ENCODE results near the gene NPAS3.

NPAS3 gene

DNA sequence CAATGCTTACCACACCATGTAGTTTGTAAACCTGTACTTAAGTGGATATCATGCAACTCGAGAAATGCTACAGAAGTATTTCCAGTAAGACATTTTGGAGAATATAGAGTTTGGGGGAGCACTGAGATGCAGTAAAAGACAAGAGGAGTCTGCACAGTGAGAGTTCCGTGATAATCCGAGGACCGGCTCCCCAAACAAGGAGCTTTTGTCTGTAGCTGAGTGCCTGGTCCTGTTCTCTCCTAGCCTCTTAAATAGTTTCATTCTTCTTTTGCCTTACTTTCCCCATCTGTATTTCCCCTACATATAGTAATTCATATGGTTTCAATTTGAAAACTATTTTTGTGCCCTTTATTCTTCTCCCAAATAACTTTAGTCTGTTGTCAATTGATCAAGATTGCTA, 648.1 kb downstream of the NPAS3 start:
- Histone ChIP-seq H3K27me3 (ENCODE audit: control insufficient read depth, insufficient read depth, low read length) (no peaks in the 10 kb centered on the region), H3K4me3 (ENCODE audit: low read depth, low read length) (no peak overlapping the region), H3K4me1 (ENCODE audit: control insufficient read depth, insufficient read depth, low read length) (peaks cover 13% of the 10 kb centered on the region), H3K36me3 (ENCODE audit: control insufficient read depth, insufficient read depth, low read length) (no peaks in the 10 kb centered on the region), H3K9ac (ENCODE audit: low read length) (no peak overlapping the region), H3K27ac (ENCODE audit: low read depth, low read length) (no peak overlapping the region), H3K9me3 (ENCODE audit: control insufficient read depth, insufficient read depth, low read depth, low read length) (no peaks in the 10 kb centered on the region)

DNA sequence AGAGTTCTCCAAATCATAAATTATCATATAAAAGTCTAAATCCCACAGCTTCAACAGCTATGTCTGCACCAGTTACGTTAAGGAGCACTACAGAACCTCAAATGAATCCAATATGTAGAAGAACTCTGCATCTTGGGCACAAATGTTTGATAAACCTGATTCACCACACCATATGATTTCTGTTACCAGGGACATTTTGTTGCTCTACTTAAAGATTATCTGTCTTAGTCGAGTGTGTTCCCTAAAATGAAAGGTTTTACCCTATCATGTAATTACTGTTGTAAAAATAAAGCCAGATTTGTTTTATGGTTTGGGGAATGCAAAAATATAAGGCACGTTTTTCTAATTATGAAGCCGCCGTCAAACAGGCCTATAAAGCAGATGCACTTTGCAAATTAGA, 649.1 kb downstream of the NPAS3 start:
- Histone ChIP-seq H3K9ac (ENCODE audit: low read length) (no peak overlapping the region), H3K4me3 (ENCODE audit: low read depth, low read length) (no peak overlapping the region), H3K27ac (ENCODE audit: low read depth, low read length) (no peak overlapping the region), H3K36me3 (ENCODE audit: control insufficient read depth, insufficient read depth, low read length) (no peaks in the 10 kb centered on the region), H3K4me1 (ENCODE audit: control insufficient read depth, insufficient read depth, low read length) (peaks cover 13% of the 10 kb centered on the region), H3K9me3 (ENCODE audit: control insufficient read depth, insufficient read depth, low read depth, low read length) (no peaks in the 10 kb centered on the region), H3K27me3 (ENCODE audit: control insufficient read depth, insufficient read depth, low read length) (no peaks in the 10 kb centered on the region)

DNA sequence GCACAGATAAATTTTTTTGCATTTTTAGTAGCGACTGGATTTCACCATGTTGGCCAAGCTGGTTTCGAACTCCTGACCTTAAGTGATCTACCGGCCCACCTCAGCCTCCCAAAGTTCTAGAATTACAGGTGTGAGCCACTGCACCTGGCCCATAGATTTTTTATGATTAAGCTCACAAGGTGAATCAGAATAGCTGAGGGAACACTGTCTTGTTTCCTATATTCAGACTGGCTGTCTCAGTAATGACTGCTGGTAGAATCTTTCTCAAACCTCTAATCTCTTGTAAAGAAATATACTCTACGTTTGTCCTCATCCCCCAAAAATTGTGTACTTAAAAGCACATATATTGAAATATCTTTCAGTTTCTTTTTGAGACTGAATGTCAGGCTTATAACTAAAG, 650.1 kb downstream of the NPAS3 start:
- Histone ChIP-seq H3K27me3 (ENCODE audit: control insufficient read depth, insufficient read depth, low read length) (no peaks in the 10 kb centered on the region), H3K27ac (ENCODE audit: low read depth, low read length) (no peak overlapping the region), H3K9me3 (ENCODE audit: control insufficient read depth, insufficient read depth, low read depth, low read length) (no peaks in the 10 kb centered on the region), H3K9ac (ENCODE audit: low read length) (no peak overlapping the region), H3K4me1 (ENCODE audit: control insufficient read depth, insufficient read depth, low read length) (peaks cover 13% of the 10 kb centered on the region), H3K4me3 (ENCODE audit: low read depth, low read length) (no peak overlapping the region), H3K36me3 (ENCODE audit: control insufficient read depth, insufficient read depth, low read length) (no peaks in the 10 kb centered on the region)

DNA sequence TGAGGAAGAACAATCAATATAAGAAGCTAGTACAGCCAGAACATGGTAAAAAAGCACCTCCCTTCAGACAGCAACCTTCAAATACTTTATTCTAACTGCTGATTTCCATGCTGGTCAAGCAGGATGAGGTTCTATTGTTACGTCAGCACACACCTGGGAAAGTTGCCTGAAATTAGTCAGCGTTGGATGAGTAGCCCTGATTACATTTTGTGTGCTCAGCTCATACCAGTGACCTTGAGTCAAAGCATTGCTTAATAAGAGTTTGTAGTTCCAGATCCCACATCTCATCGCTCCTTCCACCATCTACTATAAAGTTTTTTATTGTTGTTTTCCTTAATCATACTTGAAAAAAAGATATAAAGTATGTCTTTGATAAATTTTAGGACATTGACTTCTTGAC, 650.7 kb downstream of the NPAS3 start:
- Histone ChIP-seq H3K36me3 (ENCODE audit: control insufficient read depth, insufficient read depth, low read length) (no peaks in the 10 kb centered on the region), H3K4me1 (ENCODE audit: control insufficient read depth, insufficient read depth, low read length) (peaks cover 12% of the 10 kb centered on the region), H3K27me3 (ENCODE audit: control insufficient read depth, insufficient read depth, low read length) (no peaks in the 10 kb centered on the region), H3K27ac (ENCODE audit: low read depth, low read length) (no peak overlapping the region), H3K9ac (ENCODE audit: low read length) (no peak overlapping the region), H3K4me3 (ENCODE audit: low read depth, low read length) (no peak overlapping the region), H3K9me3 (ENCODE audit: control insufficient read depth, insufficient read depth, low read depth, low read length) (no peaks in the 10 kb centered on the region)

DNA sequence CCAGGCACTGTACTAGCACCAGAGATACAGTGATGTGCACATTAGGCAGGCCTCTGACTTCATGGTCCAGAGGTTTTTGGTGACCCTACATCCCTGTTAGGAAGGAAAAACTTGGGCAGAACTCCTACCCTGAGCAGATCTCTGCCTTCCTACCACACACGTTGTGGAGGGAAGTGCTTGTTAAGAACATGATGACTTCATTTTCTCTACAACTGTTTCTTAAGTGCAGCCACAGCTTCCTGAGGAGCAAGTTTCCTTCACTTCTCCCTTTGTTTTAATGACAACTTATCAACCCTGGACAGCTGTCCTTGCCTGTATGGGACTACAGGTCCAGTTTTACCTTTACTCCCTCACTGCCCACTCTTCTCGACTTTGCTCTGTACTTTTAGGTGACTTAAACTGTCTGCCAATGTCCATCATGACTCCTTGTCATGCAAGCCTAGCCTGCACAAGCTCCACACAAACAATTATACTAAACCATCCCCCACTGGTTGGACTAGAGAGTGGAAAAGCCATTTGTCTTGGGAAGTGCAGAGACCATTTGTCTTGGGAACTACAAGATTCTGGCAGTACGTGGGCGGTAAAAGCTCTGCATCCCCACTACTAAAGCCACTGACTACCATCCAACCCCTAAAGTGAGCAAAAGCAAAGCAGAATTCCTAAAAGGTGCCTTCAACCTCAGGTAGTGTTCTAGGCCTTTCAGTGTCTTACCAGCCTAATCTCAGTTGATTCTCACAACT, 652.4 kb downstream of the NPAS3 start:
- H3K27me3 ChIP-seq (ENCODE audit: control insufficient read depth, insufficient read depth, low read length), result no peaks in the 10 kb centered on the region
- no peak overlapping the region for H3K9ac ChIP-seq (ENCODE audit: low read length)
- H3K4me3 ChIP-seq (ENCODE audit: low read depth, low read length), result no peak overlapping the region
- H3K27ac ChIP-seq (ENCODE audit: low read depth, low read length), result no peak overlapping the region
- no peaks in the 10 kb centered on the region for H3K9me3 ChIP-seq (ENCODE audit: control insufficient read depth, insufficient read depth, low read depth, low read length)
- H3K36me3 ChIP-seq (ENCODE audit: control insufficient read depth, insufficient read depth, low read length), result no peaks in the 10 kb centered on the region
- 0 out of 2 replicates have a peak, but pooled peaks cover 2% of the 10 kb centered on the region for H3K4me1 ChIP-seq (ENCODE audit: control insufficient read depth, insufficient read depth, low read length)

DNA sequence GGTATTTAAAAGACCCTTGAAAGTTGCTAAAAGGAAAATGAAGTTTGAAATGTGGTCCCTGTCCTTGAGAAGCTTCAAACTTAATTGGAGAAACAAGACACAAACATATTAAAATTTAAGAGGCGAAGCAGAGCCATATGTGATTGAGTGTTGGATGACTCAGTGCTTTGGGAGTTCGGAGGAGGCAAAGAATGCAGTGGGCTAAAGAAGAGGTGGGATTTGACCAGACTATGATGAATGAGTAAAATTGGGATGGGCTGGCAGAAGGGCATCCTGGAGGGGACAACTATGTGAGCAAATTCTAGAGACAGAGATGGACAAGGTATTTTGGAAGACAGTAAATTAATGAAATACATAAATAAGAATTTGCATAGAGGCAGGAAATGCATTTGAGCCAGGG, 653.6 kb downstream of the NPAS3 start:
- Histone ChIP-seq H3K27ac (ENCODE audit: low read depth, low read length) (no peak overlapping the region), H3K27me3 (ENCODE audit: control insufficient read depth, insufficient read depth, low read length) (no peaks in the 10 kb centered on the region), H3K9ac (ENCODE audit: low read length) (no peak overlapping the region), H3K9me3 (ENCODE audit: control insufficient read depth, insufficient read depth, low read depth, low read length) (no peaks in the 10 kb centered on the region), H3K4me3 (ENCODE audit: low read depth, low read length) (no peak overlapping the region), H3K36me3 (ENCODE audit: control insufficient read depth, insufficient read depth, low read length) (no peaks in the 10 kb centered on the region), H3K4me1 (ENCODE audit: control insufficient read depth, insufficient read depth, low read length) (0 out of 2 replicates have a peak, but pooled peaks cover 2% of the 10 kb centered on the region)

DNA sequence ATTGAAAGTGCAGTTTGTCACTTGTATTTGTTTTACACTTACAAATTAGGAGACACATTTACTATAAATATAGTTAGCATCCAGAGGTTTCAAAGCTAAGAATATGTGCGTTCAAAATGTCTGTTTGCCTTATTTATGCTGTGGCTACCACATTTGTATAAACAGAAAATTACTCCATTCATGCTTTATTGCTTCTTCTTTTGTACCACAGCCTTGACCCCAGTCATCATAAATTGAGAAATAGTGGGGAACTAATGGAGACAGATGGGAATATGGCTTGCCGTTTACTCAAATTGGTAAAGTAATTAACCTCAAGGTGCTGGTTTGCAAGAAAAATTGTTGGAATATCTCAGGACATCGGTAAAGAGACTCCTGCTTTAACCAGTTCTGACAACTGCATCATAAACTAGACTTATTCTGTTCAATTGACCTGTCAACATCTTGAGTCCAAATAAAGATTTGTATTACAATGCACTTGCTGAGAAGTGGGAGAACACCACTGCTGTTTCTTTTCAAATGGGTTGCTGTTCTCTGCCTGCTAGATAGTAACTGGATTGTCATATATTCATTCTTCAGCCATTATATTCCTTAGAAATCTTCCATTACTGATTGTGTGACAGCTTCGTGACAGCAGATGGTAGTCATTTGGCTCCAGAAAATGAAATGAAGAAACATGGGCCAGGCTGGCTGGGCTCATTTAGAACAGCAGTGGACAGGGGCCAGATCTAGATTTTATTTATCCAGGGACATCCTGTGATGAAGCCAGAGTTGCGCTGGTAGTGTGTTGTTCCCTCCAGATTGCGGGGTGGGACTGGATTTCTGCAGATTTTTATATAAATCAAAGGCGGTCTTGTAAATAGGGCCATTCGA, 657.8 kb downstream of the NPAS3 start:
- Histone ChIP-seq H3K27me3 (ENCODE audit: control insufficient read depth, insufficient read depth, low read length) (no peaks in the 10 kb centered on the region), H3K27ac (ENCODE audit: low read depth, low read length) (no peak overlapping the region), H3K9ac (ENCODE audit: low read length) (no peak overlapping the region), H3K36me3 (ENCODE audit: control insufficient read depth, insufficient read depth, low read length) (no peaks in the 10 kb centered on the region), H3K4me1 (ENCODE audit: control insufficient read depth, insufficient read depth, low read length) (no peaks in the 10 kb centered on the region), H3K9me3 (ENCODE audit: control insufficient read depth, insufficient read depth, low read depth, low read length) (no peaks in the 10 kb centered on the region), H3K4me3 (ENCODE audit: low read depth, low read length) (no peak overlapping the region)

DNA sequence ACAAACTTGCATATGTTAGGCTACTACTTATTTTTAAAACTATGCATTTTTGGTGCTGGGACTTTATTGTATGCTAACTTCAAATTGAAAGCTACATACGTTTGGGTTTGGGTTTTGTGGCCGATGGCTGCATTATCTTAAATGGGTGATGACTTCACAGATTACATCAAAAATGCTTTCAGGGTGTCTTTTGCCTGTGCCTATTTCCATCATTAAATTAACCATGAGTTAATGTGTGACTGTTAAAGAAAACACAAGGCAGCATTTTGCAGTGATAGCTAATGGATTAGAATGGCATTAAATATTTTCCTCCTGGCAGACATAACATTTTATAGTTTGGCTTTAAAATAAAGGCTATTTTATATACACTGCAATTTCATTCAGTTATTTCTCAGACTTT, 659.9 kb downstream of the NPAS3 start:
- Histone ChIP-seq H3K9me3 (ENCODE audit: control insufficient read depth, insufficient read depth, low read depth, low read length) (no peaks in the 10 kb centered on the region), H3K27me3 (ENCODE audit: control insufficient read depth, insufficient read depth, low read length) (no peaks in the 10 kb centered on the region), H3K27ac (ENCODE audit: low read depth, low read length) (no peak overlapping the region), H3K9ac (ENCODE audit: low read length) (no peak overlapping the region), H3K36me3 (ENCODE audit: control insufficient read depth, insufficient read depth, low read length) (no peaks in the 10 kb centered on the region), H3K4me3 (ENCODE audit: low read depth, low read length) (no peak overlapping the region), H3K4me1 (ENCODE audit: control insufficient read depth, insufficient read depth, low read length) (no peaks in the 10 kb centered on the region)

DNA sequence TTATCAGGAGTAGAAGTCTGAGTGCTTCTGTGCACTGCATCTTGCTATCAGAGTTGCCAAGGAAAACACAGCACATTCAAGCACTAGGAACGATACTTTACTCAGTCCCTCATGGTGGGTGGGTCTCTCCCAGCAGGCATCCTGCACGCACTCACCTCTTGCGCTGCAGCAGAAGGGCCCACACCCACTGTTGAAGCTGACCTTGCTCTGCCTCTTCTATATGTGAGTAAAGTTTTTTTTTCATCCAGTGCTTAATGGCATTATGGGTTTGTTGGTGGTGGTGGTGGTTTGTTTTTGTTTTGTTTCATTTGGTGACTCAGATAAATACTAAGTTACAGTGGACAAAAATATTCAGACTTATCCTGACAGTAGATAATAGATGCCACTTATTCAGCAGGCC, 663.7 kb downstream of the NPAS3 start:
- no peaks in the 10 kb centered on the region for H3K27me3 ChIP-seq (ENCODE audit: control insufficient read depth, insufficient read depth, low read length)

DNA sequence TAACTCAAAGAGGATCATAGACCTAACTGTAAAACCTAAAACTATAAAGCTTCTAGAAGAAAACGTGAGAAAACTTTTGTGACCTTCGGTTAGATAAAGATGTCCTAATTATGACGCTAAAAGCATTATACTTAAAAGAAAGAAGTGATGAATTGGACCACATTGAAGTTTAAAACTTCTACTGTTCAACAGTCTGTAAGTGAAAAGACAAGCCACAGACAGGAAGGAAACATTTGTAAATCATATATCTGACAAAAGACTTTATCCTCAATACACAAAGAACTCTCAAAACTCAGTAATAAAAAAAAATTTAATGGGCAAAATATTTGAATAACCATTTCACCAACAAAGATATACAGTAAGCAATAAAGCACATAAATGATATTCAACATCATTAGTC, 667.9 kb downstream of the NPAS3 start:
- Histone ChIP-seq H3K36me3 (ENCODE audit: control insufficient read depth, insufficient read depth, low read length) (no peaks in the 10 kb centered on the region), H3K27me3 (ENCODE audit: control insufficient read depth, insufficient read depth, low read length) (no peaks in the 10 kb centered on the region), H3K4me1 (ENCODE audit: control insufficient read depth, insufficient read depth, low read length) (no peaks in the 10 kb centered on the region), H3K9ac (ENCODE audit: low read length) (no peak overlapping the region), H3K4me3 (ENCODE audit: low read depth, low read length) (no peak overlapping the region), H3K27ac (ENCODE audit: low read depth, low read length) (no peak overlapping the region), H3K9me3 (ENCODE audit: control insufficient read depth, insufficient read depth, low read depth, low read length) (no peaks in the 10 kb centered on the region)

More for the DNA sequence above, 663.7 kb downstream of the NPAS3 start:
- Histone ChIP-seq H3K9me3 (ENCODE audit: control insufficient read depth, insufficient read depth, low read depth, low read length) (no peaks in the 10 kb centered on the region), H3K27ac (ENCODE audit: low read depth, low read length) (no peak overlapping the region), H3K36me3 (ENCODE audit: control insufficient read depth, insufficient read depth, low read length) (no peaks in the 10 kb centered on the region), H3K4me3 (ENCODE audit: low read depth, low read length) (no peak overlapping the region), H3K9ac (ENCODE audit: low read length) (no peak overlapping the region), H3K4me1 (ENCODE audit: control insufficient read depth, insufficient read depth, low read length) (no peaks in the 10 kb centered on the region)

DNA sequence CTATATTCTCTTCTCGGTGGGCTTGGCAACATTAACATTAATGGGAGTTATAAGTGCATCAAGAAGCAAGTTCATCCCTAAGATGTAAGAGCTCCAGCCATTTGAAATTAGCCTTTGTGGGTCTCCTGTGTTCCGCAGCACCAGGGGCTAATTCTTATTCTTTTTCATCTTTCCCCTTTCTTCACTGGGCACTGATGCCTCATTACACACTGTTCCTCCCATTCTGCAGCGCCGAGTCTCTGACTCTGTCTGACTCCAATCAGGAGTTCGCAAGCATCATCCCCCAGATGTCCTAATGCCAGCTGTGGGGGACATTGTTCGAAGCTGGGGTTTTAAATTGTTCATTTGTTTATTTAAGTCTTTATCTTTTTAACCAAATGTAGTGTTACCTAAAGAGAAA, 670.9 kb downstream of the NPAS3 start:
- no peaks in the 10 kb centered on the region for H3K4me1 ChIP-seq (ENCODE audit: control insufficient read depth, insufficient read depth, low read length)
- no peaks in the 10 kb centered on the region for H3K9me3 ChIP-seq (ENCODE audit: control insufficient read depth, insufficient read depth, low read depth, low read length)
- H3K27ac ChIP-seq (ENCODE audit: low read depth, low read length), result no peak overlapping the region
- no peaks in the 10 kb centered on the region for H3K36me3 ChIP-seq (ENCODE audit: control insufficient read depth, insufficient read depth, low read length)
- no peak overlapping the region for H3K9ac ChIP-seq (ENCODE audit: low read length)
- no peaks in the 10 kb centered on the region for H3K27me3 ChIP-seq (ENCODE audit: control insufficient read depth, insufficient read depth, low read length)
- H3K4me3 ChIP-seq (ENCODE audit: low read depth, low read length), result no peak overlapping the region

All from HUES6 (cell line).